Chondrocyte (in vitro differentiated cells): ENCODE data around the gene SPATA18. TPM values are rescaled to one million over a fixed set of nuclear protein-coding genes. Genes with fewer than 3 reads are reported as not detected.

Experiments
- DNase-seq: peaks from one replicate; pipeline ENCODE4 v3.0.0; 2021; ENCODE audit warnings: mixed read lengths, low spot score
- H3K27ac Mint-ChIP-seq: one replicate; pipeline ENCODE4 v1.8.0; 2021; ENCODE audit warnings: mild to moderate bottlenecking, moderate library complexity, mixed read lengths; ENCODE audit not compliant: unreplicated experiment
- H3K27me3 Mint-ChIP-seq: 2 replicates; pipeline ENCODE4 v1.8.0; 2021; ENCODE audit warnings: low read depth, mixed read lengths
- H3K36me3 Mint-ChIP-seq: 2 replicates; pipeline ENCODE4 v1.8.0; 2021; ENCODE audit warnings: low read depth, mixed read lengths
- H3K4me1 Mint-ChIP-seq: 2 replicates; pipeline ENCODE4 v1.8.0; 2021; ENCODE audit warnings: low read depth, mild to moderate bottlenecking, mixed read lengths
- H3K4me3 Mint-ChIP-seq: one replicate; pipeline ENCODE4 v1.8.0; 2021; ENCODE audit warnings: mild to moderate bottlenecking, moderate library complexity, mixed read lengths; ENCODE audit not compliant: unreplicated experiment
- H3K9me3 Mint-ChIP-seq: 2 replicates; pipeline ENCODE4 v1.8.0; 2021; ENCODE audit warnings: low read depth, mixed read lengths
- CTCF ChIP-seq: fragments of 200-600 bp; sonication (generic); IDR thresholded peaks from 2 replicates; pipeline ENCODE4 v1.5.0; 2021; ENCODE audit warnings: antibody characterized with exemption, mild to moderate bottlenecking, moderate library complexity
- total RNA-seq: library from RNA; stranded (reverse); gene quantifications from 3 replicates; pipeline ENCODE4 v1.2.1, GENCODE V29; 2021

SPATA18 gene
- total RNA-seq, 1 donor from 2014 or later, result 18.7 TPM

- Mint-ChIP-seq H3K36me3 (no peaks in the 10 kb centered on the region), H3K9me3 (no peaks in the 10 kb centered on the region), H3K27ac (no peak overlapping the region), H3K4me3 (no peak overlapping the region), H3K4me1 (peaks cover 29% of the 10 kb centered on the region), H3K27me3 (no peaks in the 10 kb centered on the region)
- DNase-seq, result no peak
- TF ChIP-seq CTCF, result no peak
Observed at GRCh38 chr4:52110171-52110570, 59.1 kb downstream of the SPATA18 start.

DNA sequence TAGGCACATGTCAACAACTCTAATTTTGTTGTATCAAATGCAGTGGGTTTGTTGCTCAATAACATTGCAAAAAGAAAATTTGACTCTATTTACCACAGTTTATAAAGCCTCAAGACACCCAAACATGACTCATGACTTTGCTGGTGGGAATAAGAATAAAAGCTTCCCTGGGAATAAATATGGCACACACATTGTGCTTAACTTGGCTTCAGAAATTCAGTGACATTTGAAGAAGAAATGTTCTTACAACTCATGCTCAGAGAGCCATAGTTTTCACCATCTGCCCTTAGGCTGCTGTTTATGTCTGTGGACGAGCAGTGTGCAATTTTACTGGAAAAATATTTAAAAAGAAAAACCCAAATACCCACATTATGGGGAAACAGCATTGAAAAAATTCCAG, 60.9 kb downstream of the SPATA18 start:
- H3K4me3 Mint-ChIP-seq, result no peak overlapping the region
- no peak for TF ChIP-seq CTCF
- peaks cover 24% of the 10 kb centered on the region for H3K4me1 Mint-ChIP-seq
- H3K27ac Mint-ChIP-seq, result no peak overlapping the region
- no peaks in the 10 kb centered on the region for H3K27me3 Mint-ChIP-seq
- H3K9me3 Mint-ChIP-seq, result no peaks in the 10 kb centered on the region
- no peaks in the 10 kb centered on the region for H3K36me3 Mint-ChIP-seq
- no peak for DNase-seq

- Mint-ChIP-seq H3K27me3 (no peaks in the 10 kb centered on the region), H3K9me3 (no peaks in the 10 kb centered on the region), H3K4me3 (no peak overlapping the region), H3K27ac (no peak overlapping the region), H3K36me3 (no peaks in the 10 kb centered on the region), H3K4me1 (peaks cover 20% of the 10 kb centered on the region)
- no peak for DNase-seq
- TF ChIP-seq CTCF, result no peak
Observed at GRCh38 chr4:52112411-52112810, 61.3 kb downstream of the SPATA18 start.

DNA sequence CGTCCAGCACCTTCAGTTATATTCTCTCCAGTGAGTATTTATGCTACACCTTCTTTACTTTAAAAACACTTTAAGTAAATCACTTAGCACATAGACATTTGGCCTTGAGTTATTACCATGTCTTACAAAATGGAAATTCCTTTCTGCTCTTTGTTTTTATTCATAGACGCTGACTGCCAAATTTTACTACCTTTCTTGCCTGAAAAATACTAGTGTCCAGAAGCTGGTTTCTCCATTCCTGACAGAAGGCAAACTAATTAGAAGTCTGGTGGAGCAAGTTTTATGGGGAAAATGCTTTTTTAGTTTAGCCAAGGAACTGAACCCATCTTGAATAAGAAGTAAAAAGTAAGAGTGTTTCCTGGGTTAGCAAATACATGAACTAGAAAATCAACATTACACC, 65.5 kb downstream of the SPATA18 start:
- Mint-ChIP-seq H3K36me3 (peaks cover 6% of the 10 kb centered on the region), H3K4me1 (peaks cover 11% of the 10 kb centered on the region), H3K9me3 (peaks cover 11% of the 10 kb centered on the region), H3K4me3 (no peak overlapping the region), H3K27me3 (peaks cover 3% of the 10 kb centered on the region), H3K27ac (no peak overlapping the region)
- TF ChIP-seq CTCF, result no peak
- DNase-seq, result no peak

DNA sequence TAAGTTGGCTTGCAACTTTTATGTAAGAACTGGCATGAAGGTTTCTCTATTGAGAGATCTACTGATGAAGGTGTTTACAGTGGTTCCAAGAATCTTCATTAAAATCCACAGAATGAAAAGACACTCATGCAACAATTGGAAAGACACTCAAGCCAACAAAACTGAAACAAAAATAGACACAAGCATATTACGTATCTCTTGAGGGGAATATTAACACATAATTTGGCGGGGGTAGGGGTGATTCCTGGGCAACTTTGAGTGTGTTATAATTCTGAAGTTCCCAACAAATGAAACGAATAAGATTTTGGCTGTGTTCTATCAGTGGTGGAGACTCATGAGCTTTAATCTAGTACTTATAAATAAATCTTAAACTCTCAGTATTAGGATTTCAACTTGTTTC, 75.1 kb downstream of the SPATA18 start:
- no peak overlapping the region for H3K27ac Mint-ChIP-seq
- peaks cover 11% of the 10 kb centered on the region for H3K9me3 Mint-ChIP-seq
- H3K27me3 Mint-ChIP-seq, result no peaks in the 10 kb centered on the region
- peaks cover 3% of the 10 kb centered on the region for H3K36me3 Mint-ChIP-seq
- TF ChIP-seq CTCF, result no peak
- DNase-seq, result no peak
- H3K4me3 Mint-ChIP-seq, result no peak overlapping the region
- peaks cover 10% of the 10 kb centered on the region for H3K4me1 Mint-ChIP-seq
